NCI-H1092 (cell line): ENCODE measurements around the gene SDCBP2.

Experiments
- DNase-seq: peaks from one replicate; lab custom pipeline; 2025; lab: John Stamatoyannopoulos, UW

SDCBP2 gene

DNA sequence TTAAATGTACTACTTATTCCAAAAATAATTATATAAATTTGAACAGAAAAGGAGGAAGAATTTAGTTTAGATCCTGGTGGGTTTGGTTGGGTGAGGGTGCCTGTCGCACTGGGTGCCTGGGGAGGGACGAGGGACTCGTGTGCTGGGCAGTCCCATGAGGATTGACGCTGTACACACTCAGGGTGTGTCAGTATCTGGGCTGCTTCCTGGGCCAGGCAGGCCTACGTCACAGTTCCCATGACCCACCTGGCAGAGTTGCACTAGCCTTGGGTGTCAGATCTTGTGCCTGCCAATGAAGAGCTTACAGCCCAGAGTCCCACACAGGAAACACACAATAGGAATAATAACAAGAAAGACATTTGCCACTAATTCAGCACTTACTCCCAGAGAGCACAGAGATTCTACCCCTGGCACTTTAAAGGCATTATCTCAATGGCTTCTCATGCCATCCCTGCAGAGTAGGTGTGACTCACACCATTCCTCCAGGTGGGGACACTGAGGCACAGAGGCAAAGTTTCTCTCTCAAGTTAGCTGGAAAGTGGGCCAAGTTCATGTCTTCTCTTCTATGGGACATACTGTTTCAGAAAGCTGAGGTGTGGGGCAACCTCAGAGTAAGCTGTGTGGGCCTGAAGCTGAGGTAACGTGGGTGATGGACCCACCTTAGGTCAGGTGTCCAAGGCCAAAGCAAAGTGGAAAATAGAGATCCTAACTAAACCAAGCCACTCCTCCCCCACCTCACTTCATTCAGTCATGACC is 1.3 kb upstream of the SDCBP2 start:
- no peak for DNase-seq

DNA sequence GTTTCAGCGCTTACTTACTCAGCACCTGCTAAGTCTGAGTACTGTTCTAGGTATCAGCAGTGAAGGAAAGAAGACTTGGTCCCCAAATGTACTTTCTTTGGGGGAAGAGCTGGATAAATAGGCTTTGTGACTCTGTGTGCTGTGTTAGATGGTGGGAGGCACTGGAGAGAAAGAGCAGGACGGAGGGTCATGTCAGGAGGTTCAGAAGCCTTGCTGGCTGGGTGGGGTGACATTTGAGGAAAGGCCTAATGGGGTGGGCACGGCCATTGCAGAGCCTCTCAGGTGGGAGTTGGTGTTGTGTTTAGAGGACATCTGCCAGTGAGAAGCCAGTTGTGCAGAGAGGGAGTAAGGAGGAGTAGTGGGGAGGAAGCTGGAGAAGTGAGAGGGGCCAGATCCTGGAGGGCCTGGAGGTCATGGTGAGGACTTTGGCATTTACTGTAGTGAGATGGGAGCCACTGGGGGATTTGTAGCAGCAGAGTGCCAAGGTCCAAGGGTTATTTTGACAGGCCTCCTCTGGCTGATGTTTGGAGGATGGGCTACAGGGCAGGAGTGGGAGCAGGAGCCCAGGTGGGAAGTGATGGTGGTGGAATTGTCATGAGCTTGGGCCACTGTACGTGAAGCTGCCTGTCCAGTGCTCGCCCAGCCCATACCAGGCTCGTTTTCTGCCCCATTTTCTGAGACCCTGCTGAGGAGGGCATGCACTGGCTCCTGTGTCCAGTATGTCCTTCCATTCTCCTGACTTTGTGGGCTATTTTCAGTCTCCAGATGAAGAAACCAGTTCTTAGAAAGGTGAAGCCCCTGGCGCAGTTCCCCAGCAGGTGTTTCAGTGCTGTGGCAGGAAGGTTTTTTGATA is 886 bp downstream of the SDCBP2 start:
- no peak for DNase-seq

DNA sequence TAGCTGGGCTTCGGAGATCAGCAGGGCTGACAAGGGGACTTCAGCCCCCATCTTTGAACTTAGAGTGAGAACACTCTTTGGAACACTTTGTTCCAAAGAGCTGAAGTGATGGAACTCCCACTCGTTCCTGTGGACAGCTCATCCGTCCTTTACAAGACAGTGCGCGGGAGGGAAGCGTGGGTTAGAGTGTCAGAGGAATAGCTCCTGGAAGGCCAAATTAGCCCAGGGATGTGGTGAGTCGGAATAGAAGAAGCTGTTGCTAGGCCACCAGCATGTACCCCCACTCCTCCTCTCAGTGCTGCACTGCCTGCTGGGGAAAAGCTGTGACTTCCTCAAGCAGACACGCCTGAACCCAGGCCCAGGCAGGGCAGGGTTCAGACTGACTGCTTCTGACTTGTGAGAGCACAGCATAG is 1.7 kb downstream of the SDCBP2 start:
- no peak for DNase-seq

DNA sequence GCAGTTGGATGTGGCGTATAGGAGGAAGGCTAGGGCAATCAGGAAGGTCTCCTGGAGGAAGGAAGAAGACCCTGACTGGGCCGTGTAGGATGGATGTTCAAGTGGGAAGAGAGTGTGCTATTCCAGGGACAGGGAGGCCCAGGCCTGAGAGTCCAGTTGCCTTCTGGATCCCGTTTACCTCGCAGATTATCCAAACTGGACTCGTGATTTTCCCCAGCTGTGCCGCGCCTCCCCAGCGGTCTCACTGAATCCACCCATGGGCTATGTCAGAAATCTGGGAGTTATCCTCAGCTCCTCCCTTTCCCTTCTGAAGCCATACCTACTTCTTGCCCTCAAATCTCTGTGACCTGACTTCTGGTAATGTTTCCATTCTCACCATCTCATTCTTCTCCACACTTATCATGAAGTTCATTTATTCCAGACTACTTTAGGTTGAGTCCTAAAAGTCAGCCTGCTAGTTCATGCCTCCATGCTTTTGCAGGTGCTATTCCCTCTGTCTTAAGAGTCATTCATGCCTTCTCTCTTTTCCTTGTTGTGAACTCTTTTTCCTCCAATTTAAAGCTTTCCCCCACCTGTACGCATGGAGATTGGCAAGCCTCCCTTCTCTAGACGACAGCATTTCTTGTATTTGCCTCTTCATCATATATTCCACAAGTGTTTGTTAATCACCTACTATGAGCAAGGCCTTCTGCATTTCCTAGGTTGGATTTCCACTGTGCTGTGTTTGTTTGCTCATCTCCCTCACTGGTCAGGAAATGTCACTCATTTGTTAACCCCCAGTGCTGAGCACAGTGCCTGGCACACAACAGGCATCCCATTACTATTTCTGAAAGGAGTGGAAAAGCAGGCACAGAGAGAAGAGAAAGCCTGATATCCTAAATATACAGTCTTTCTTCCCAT is 2.7 kb downstream of the SDCBP2 start:
- DNase-seq = no peak

DNA sequence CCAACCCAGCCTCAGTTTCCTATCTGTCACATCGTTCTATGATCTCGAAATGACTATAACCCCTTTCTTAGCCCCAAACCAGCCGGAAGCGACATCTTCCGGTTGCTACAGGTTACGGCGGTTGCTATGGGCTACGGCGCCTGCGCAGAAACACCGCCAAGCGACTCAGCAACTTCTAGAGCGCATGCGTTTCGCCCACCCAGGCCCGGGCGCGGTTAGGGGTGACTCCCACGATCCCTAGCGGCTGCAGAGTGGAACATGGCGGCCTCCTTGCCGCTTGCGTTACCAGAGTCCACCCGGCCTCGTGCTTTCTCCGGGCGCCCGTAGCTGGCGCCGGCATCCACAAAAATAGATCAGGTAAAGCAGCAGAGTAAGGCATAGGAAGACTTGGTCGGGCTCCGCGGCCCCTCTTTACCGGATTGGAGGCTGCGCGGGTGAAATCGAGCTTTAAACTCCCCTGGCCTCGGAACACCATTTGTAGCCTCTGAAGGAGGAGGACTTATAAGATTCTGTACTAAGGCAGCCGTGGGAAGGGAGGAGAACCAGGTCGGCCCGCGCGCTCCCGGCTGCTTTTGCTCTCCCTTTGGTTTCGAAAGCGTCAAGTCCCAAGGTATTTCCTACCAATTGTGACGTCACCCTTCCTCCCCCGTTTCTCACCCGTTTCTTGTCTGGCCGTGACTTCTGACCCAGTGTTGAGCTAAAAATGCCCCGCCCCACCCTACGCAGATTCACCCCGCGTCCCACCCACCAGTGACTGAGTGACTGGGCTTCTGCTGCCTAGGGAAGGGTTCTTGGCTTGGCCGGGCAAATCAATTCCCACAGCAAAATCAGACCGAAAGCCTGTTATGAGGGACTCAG is 3.5 kb downstream of the SDCBP2 start:
- DNase-seq = peak; percentile 95

DNA sequence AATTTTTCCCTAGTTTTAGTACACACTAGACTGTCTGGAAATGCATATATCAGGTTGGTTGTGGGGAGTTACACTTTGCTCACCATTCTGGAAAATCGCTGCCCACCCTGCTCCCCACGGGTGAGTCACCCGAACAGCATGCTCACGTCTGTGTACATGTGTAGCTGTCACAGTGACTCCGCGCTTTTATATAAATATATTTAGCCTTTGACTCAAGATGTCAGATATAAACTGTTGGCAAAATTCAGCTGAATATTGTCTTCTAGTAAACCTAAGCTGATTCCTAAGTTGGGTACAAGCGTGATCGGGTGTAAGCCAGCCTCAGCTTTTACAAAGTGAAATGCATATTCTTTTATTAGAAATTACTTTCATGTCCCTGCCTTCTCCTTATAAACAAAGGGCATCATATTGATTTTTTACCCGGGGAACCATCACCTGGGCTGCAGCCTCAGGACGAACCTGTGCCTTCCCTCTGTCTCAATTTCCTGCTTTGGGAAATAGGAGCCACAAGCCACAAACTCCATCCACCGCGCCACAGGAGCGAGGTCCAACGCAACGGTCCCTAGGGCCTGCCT is 4.3 kb downstream of the SDCBP2 start:
- no peak for DNase-seq

DNA sequence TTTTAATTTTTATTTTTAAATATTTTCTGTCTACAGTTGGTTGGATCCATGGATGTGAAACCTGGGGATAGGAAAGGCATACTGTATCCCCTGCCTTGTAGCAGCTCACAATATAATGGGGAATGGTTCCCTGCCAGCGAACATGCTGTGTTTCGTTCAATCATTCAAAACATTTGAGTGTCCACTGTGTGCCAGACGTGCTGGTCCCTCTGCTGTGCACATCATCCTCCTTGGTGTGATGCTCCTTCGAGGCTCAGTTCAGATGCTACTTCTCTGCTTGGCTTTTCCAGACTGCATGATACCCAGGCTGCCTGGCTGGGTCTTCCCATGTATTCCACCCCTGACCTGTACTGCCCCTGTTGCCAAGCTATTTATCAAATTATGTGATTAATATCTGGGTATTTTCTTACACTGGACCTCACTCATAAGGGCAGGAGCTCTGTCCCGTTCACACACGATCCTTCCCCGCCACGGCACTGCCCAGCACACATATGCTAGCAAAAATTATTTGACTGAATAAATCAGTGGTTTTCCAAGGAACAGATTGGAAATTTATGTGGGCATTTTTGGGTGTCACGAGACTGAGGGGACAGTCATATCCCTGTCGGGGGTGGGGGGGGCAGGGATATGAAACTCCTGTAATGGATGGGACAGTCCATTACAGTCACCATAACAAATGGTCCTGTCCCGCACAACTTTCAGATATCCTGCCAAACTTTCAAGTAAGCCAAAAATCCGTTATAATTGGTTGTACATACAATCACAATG is 4.9 kb downstream of the SDCBP2 start:
- no peak for DNase-seq

DNA sequence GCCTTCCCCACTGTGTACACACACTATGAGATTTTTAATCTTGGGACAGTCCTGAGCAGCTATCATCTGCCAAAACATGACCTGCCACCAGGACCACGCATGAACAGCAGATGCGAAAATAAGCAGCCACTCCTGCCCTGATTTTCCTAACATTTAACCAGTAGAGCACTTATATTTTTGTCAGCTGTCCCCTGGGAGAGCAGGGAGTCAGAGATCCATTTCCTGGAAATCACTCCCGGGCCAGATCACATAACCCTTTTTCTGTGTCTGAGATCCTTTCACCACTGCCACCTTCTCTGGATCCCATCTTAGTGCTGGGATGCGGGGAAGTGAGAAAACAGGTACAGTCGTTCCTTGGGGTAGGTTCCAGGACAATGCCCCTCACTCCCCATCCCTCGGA is 5.7 kb downstream of the SDCBP2 start:
- DNase-seq = no peak

DNA sequence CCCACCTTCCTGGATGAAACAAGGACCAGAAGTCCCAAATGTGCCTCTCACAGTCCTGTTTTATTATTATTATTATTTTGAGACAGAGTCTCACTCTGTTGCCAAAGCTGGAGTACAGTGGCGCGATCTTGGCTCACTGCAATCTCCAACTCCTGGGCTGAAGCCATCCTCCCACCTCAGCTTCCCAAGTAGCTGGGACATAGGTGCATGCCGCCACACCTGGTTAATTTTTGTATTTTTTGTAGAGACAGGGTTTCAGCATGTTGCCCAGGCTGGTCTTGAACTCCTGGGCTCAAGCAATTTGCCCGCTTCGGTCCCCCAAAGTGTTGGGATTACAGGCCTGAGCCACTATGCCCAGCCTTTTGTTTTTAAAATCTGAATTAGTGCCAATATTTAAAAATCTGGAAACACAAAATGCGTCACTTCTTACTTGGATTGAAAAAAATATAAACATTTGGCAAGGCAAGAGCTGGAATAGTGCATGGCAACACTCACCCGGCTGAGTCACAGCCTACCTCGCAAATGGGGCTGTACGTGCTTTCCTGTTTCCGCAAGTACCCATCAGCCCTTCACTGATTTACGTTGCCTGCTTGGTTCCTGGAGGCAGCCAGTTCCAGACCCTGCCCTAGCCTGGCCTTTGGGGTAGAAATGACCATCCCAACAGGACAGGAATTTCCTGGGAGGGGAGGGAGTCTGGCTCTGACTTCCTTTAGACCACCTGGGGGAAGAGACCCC is 6.3 kb downstream of the SDCBP2 start:
- no peak for DNase-seq

DNA sequence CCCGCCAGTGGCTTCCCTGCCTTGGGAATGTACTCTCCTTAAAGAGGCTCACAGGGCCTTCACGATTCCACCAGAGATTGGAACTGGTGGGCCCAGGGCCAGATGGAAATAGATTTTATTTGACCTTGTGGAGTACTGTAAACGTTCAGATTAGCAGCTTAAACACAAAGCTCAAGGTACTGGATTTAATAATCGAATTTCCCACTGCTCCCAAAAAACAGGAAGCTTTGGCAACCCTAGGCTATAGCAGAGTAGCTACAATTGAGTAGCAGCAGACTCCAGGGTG is 7.3 kb downstream of the SDCBP2 start:
- no peak for DNase-seq

DNA sequence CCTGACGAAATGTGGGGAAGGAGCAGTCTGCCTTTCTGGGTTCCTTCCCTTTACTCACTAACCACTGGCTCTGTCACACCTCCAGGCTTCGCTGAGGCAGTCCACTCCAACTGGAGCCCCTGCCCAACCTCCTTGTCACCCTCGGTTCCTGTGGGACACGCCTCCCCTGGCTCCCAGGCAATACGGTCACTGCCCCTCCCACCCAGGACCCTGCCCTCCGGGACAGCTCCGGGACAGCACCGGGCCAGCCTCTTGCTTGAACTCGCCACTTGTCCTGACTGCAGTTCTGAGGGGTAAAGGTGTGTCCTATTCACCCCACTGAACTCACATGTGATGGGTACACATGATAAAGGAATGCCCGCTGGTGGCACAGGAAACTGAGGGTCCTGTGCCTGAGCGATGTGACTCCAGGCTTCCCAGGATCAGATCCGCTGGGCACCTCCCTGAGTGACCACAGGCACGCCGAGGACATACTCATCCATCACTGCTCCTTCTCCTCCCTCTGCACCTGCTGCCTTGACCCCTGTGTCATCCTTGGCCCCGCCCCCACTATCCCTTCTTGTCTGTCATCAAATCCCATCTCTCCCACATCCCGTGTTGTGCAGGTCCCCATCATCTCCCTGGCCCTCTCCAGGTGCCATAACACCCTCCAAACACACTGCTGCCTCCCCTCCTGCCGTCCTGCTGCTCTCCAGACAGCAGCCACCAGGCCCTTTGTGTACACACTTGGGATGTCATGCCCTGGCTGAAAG is 7.9 kb downstream of the SDCBP2 start:
- DNase-seq = no peak

DNA sequence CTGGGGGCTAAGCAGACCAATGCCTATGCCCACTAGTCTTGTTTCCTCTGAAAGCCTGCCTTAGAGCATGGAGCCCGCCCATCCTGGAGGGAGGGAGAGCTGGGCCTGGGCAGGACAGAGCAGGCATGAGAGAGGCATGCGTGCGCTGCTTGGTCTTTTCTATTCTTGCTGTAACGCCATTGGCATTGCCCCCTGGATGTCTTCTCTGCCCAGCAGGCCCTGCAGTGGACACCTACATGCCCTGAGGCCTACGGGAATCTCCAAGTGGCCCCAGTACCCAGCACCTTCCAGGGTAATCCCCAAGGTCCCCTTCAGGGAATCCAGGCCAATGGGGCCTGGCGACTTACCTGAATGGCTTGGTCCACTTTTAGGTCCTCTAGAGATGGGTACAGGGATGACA is 8.9 kb downstream of the SDCBP2 start:
- DNase-seq = no peak

DNA sequence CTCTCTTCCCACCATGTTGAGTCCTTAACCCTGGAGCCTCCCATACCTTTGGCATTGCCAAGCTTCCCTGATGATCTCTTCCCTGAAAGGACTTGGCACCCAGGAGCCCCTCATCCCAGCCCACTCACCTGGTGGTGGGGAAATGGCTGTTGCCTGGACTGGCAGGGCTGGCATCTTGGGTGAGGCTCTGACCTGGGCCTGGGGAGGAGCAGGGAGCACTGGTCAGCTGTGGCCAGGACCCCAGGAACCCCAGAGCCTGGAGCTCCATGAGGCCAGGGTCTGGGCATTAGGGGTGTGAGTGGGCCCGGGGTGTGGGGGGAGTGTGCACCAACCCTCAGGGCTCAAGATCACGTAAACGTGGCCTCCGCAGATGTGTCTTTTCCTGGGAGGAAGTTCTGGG is 9.5 kb downstream of the SDCBP2 start:
- no peak for DNase-seq

DNA sequence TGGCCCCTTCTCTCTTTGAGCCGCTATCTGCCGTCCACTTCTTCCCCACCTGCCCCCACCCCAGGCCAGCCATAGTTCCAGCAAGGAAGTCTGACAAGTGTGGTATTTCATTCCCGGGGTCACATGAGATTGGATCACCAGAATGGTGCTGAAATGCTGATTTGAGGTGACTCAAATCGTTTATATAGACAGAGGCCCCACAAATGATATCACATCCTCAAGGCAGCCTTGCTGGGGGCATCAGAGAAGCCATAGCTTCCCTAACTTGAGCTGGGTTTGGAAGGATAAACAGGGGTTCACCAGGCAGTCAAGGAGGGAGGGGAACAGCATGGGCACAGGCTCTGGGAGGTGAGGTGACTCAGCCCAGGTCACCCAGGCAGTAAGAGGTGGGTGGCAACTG is 9.9 kb downstream of the SDCBP2 start:
- DNase-seq = no peak

DNA sequence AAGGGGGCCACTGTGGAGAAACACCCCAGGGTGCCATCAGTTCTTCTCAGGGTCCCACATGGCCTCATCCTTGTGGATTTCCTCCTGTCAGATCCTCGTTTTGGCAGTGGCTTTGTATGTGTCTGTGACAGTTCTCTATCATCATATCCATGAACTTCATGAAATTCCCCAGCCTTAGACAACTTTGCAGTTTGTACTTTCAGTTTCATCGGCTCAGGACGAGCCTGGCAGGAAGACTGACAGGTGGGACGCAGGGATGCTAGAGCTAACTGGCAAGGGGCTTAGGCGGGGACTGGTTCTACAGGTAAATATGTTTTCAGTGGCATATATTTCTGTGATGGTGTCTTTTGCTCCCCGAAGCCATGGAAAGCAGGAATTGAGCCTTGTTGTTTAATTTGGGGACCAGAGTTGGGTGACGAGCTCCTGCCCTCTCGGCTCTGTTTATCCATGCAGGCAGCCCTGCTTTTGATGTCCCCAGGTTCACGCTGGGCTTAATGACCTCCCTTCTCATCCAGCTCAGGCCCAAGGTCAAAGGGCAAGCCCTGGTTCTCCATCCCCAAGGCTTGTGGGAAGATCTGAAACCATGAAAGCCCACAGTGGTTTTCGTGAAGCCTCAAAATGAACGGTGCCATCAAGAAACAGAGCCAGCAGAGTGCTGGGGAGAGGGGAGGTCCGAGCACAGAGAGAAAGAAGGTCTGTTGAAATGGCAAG is 11.2 kb downstream of the SDCBP2 start:
- DNase-seq = no peak

DNA sequence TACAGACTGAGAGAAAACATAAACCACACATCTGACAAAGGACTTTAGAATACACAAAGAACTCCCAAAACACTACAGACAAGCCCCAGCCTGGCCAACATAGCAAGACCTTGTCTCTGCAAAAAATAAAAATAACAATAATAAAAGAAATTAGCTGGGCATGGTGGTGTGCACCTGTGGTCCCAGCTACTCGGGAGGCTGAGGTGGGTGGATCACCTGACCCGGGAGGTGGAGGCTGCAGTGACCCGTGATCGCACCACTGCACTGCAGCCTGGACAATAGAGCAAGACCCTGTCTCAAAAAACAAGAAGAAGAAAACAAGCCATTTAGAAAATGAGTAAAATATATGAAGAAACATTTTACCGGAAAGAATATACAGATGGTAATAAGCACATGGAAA is 13.1 kb downstream of the SDCBP2 start:
- DNase-seq = no peak

DNA sequence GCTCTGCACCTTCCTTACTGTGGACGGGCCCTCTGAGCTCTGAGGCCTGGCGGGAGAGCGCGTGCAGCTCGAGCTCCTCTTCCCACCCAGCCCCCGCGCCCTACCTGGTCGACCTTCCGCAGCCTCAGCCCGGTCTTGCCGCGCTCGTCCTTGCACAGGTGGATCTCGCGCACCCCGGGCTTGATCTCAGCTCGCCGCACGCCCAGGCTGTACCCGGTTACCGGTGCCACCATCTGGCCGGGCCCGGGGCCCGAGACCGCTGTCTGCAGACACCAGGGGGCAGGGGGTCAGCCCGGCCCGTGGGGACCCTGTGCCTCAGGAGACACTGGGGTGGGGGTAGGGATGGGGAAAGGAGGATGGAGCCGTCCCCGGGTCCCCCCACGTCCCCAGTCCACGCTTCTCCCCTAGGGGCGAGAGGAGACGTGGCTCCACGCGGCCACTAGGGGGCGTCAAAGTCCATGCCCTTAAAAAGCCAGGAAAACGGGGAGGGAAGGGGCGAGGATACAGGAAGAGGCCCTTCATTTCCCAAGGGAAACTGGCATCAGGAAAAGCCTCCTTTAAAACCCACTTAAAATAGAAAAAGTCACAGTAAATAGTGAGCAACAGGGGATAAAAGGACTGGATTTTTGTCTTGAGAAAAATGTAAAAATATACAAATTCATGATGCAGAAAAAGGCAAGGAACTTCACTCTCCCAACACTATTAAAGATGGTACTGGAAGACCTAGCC is 15.5 kb downstream of the SDCBP2 start:
- peak; percentile 51 for DNase-seq

DNA sequence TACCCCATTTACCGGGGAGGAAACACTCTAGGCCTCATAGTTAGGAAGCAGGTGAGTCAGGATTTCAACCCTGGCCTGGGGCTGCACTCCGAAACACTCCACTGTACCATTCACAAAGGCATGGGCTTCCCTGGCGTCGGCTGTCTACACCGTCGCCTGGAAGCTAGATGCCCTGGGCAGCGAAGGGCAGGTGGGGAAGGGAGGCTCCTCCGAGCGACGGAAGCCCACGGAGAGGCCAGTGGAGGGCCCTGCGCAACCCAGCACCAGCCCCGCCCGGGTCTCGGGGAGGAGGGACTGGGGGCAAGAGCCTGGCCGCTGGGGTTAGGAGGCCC is 16.1 kb downstream of the SDCBP2 start:
- DNase-seq = no peak
